MM.1S (cell line): Measurements from ENCODE around the gene CTSW.

Experiments used
- EZH2 ChIP-seq: fragments of 300-600 bp; sonication (generic); optimal IDR thresholded peaks from 2 replicates; pipeline ENCODE3; 2017; ENCODE audit warnings: low read depth, mild to moderate bottlenecking, antibody characterized with exemption, low read length, mixed read lengths
- TF ChIP-seq, protein P1 (sequence below): fragments of 300-600 bp; sonication (generic); IDR thresholded peaks from 2 replicates; pipeline ENCODE4 v1.5.1; 2016; ENCODE audit warnings: antibody characterized with exemption, low read length, mixed read lengths

DNA sequence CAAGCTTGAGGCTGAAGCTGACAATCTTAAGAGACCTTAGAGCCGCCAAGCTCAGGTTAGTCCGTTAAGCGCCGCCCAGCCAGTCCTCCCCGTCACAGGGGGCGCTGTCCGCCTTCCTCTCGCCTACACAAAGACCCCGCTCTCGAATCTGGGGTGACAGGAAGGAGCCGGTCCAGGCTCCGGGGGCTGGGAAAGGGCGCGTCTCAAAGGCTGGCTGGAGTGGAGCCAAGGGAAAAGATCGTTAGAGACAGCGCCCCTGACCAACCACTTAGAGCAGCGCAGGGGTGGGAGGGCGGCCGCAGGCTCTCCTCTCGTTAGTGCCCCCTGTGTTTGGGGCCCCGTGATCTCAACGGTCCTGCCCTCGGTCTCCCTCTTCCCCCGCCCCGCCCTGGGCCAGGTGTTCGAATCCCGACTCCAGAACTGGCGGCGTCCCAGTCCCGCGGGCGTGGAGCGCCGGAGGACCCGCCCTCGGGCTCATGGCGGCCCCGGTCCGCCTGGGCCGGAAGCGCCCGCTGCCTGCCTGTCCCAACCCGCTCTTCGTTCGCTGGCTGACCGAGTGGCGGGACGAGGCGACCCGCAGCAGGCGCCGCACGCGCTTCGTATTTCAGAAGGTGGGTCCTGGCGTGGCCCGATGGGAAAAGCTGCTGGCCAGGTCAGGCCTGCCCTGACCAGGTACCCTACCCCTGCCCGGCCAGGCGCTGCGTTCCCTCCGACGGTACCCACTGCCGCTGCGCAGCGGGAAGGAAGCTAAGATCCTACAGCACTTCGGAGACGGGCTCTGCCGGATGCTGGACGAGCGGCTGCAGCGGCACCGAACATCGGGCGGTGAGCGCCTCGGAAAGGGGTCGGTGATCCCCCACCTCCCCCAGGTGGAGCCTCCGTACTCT, 19.1 kb upstream of the CTSW start, which contains the start of gene MUS81:
- TF ChIP-seq, protein P1, sequence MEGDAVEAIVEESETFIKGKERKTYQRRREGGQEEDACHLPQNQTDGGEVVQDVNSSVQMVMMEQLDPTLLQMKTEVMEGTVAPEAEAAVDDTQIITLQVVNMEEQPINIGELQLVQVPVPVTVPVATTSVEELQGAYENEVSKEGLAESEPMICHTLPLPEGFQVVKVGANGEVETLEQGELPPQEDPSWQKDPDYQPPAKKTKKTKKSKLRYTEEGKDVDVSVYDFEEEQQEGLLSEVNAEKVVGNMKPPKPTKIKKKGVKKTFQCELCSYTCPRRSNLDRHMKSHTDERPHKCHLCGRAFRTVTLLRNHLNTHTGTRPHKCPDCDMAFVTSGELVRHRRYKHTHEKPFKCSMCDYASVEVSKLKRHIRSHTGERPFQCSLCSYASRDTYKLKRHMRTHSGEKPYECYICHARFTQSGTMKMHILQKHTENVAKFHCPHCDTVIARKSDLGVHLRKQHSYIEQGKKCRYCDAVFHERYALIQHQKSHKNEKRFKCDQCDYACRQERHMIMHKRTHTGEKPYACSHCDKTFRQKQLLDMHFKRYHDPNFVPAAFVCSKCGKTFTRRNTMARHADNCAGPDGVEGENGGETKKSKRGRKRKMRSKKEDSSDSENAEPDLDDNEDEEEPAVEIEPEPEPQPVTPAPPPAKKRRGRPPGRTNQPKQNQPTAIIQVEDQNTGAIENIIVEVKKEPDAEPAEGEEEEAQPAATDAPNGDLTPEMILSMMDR = peak; percentile 90
- TF ChIP-seq EZH2 = no peak
